ENCODE measurements around the gene NEDD4L.

NEDD4L gene

GRCh38 chr18:58125756-58126155, 81.7 kb downstream of the NEDD4L start:
- H3K4me3 ChIP-seq (ENCODE audit: low read depth, low read length): no peak overlapping the region
- H3K4me1 ChIP-seq (ENCODE audit: control insufficient read depth, insufficient read depth, low read length): no peaks in the 10 kb centered on the region
- TF ChIP-seq ZSCAN30 (tag by site-specific recombination; IDR thresholded peaks at IDR 0.05): no peak
- no peak for TF ChIP-seq ZNF362 (tag by site-specific recombination; IDR thresholded peaks at IDR 0.05)
- TF ChIP-seq, protein P1, sequence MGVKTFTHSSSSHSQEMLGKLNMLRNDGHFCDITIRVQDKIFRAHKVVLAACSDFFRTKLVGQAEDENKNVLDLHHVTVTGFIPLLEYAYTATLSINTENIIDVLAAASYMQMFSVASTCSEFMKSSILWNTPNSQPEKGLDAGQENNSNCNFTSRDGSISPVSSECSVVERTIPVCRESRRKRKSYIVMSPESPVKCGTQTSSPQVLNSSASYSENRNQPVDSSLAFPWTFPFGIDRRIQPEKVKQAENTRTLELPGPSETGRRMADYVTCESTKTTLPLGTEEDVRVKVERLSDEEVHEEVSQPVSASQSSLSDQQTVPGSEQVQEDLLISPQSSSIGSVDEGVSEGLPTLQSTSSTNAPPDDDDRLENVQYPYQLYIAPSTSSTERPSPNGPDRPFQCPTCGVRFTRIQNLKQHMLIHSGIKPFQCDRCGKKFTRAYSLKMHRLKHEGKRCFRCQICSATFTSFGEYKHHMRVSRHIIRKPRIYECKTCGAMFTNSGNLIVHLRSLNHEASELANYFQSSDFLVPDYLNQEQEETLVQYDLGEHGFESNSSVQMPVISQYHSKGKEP (tag by site-specific recombination; IDR thresholded peaks at IDR 0.05): no peak
- no peak for TF ChIP-seq ZBTB1 (tag by site-specific recombination; IDR thresholded peaks at IDR 0.05)
- TF ChIP-seq, protein P2, sequence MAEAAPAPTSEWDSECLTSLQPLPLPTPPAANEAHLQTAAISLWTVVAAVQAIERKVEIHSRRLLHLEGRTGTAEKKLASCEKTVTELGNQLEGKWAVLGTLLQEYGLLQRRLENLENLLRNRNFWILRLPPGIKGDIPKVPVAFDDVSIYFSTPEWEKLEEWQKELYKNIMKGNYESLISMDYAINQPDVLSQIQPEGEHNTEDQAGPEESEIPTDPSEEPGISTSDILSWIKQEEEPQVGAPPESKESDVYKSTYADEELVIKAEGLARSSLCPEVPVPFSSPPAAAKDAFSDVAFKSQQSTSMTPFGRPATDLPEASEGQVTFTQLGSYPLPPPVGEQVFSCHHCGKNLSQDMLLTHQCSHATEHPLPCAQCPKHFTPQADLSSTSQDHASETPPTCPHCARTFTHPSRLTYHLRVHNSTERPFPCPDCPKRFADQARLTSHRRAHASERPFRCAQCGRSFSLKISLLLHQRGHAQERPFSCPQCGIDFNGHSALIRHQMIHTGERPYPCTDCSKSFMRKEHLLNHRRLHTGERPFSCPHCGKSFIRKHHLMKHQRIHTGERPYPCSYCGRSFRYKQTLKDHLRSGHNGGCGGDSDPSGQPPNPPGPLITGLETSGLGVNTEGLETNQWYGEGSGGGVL (tag by site-specific recombination; IDR thresholded peaks at IDR 0.05): no peak
- no peak for TF ChIP-seq ZNF426 (tag by site-specific recombination; IDR thresholded peaks at IDR 0.05)
- no peak for TF ChIP-seq ZNF548 (tag by site-specific recombination; IDR thresholded peaks at IDR 0.05)
- TF ChIP-seq ZNF19 (tag by site-specific recombination; IDR thresholded peaks at IDR 0.05; ENCODE audit: low read depth): no peak
- TF ChIP-seq ZNF112 (tag by site-specific recombination; IDR thresholded peaks at IDR 0.05): no peak
- TF ChIP-seq OSR2 (tag by site-specific recombination; IDR thresholded peaks at IDR 0.05): no peak
- no peak for TF ChIP-seq KLF17 (tag by site-specific recombination; IDR thresholded peaks at IDR 0.05)
- TF ChIP-seq ZNF791 (tag by site-specific recombination; IDR thresholded peaks at IDR 0.05): no peak
- no peak for TF ChIP-seq ZNF837 (tag by site-specific recombination; IDR thresholded peaks at IDR 0.05)
- TF ChIP-seq ZNF394 (tag by site-specific recombination; IDR thresholded peaks at IDR 0.05; ENCODE audit: borderline replicate concordance): no peak
- TF ChIP-seq, protein P3, sequence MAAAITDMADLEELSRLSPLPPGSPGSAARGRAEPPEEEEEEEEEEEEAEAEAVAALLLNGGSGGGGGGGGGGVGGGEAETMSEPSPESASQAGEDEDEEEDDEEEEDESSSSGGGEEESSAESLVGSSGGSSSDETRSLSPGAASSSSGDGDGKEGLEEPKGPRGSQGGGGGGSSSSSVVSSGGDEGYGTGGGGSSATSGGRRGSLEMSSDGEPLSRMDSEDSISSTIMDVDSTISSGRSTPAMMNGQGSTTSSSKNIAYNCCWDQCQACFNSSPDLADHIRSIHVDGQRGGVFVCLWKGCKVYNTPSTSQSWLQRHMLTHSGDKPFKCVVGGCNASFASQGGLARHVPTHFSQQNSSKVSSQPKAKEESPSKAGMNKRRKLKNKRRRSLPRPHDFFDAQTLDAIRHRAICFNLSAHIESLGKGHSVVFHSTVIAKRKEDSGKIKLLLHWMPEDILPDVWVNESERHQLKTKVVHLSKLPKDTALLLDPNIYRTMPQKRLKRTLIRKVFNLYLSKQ (tag by site-specific recombination; IDR thresholded peaks at IDR 0.05; ENCODE audit: borderline replicate concordance): no peak
- TF ChIP-seq ZNF585B (tag by site-specific recombination; IDR thresholded peaks at IDR 0.05): no peak
- no peak for TF ChIP-seq ZNF404 (tag by site-specific recombination; IDR thresholded peaks at IDR 0.05)
- TF ChIP-seq ZNF133 (tag by site-specific recombination; IDR thresholded peaks at IDR 0.05): no peak
- TF ChIP-seq ZNF274 (IDR thresholded peaks at IDR 0.05; ENCODE audit: low read length): no peak
- TF ChIP-seq ZNF274 (tag by site-specific recombination; IDR thresholded peaks at IDR 0.05; ENCODE audit: borderline replicate concordance): no peak
- no peak for TF ChIP-seq ZBTB21 (tag by site-specific recombination; IDR thresholded peaks at IDR 0.05)
- ChIA-PET POLR2A (interaction anchor here (0.7 kb wide), 1 partner anchor 130 kb away, joined by 3 read pairs; no protein-coding TSS in a partner anchor), CTCF (interaction anchor here (0.6 to 6.5 kb wide), 12 partner anchors 9 to 501 kb away, joined by 3 to 68 read pairs (median 4); partner anchors contain the start of gene NEDD4L)
- H3K9me3 ChIP-seq (ENCODE audit: control insufficient read depth, insufficient read depth, low read depth, low read length): no peaks in the 10 kb centered on the region
- H3K36me3 ChIP-seq (ENCODE audit: control insufficient read depth in 2 of 2, insufficient read depth in 1 of 2, low read length in 2 of 2): no peaks in the 10 kb centered on the region
- H3K27ac ChIP-seq (ENCODE audit: extremely low read depth, low read depth, low read length): no peak overlapping the region
